Subcutaneous abdominal adipose tissue (tissue), 5 donors: ENCODE data around the gene ITGA11.

ENCODE experiments used
- H3K27ac ChIP-seq: one replicate; pipeline ENCODE4 v1.7.0; 2013; ENCODE audit warnings: low read depth, mild to moderate bottlenecking, inconsistent platforms, low read length, moderate library complexity
- H3K27me3 ChIP-seq, 5 donors: one replicate each; pipeline ENCODE4 v1.7.0; 2013; ENCODE audit warnings: low read length in 5 of 5, inconsistent platforms in 1 of 5; ENCODE audit not compliant: control insufficient read depth in 5 of 5, insufficient read depth in 4 of 5
- H3K36me3 ChIP-seq, 5 donors: one replicate each; pipeline ENCODE4 v1.7.0; 2013; ENCODE audit warnings: low read length in 5 of 5; ENCODE audit not compliant: control insufficient read depth in 5 of 5, insufficient read depth in 5 of 5
- H3K4me1 ChIP-seq, 5 donors: one replicate each; pipeline ENCODE4 v1.7.0; 2013; ENCODE audit warnings: low read length in 5 of 5, mild to moderate bottlenecking in 3 of 5, moderate library complexity in 1 of 5; ENCODE audit not compliant: control insufficient read depth in 5 of 5, insufficient read depth in 5 of 5
- H3K4me3 ChIP-seq, 5 donors: one replicate each; pipeline ENCODE4 v1.7.0; 2013; ENCODE audit warnings: low read length in 5 of 5, low read depth in 1 of 5
- H3K9ac ChIP-seq, 5 donors: one replicate each; pipeline ENCODE4 v1.7.0; 2013; ENCODE audit warnings: low read length in 5 of 5, mild to moderate bottlenecking in 4 of 5, moderate library complexity in 3 of 5
- H3K9me3 ChIP-seq, 5 donors: one replicate each; pipeline ENCODE4 v1.7.0; 2013; ENCODE audit warnings: low read length in 5 of 5; ENCODE audit not compliant: control insufficient read depth in 5 of 5
- donor health status: healthy.
- donor health status: healthy.
- donor health status: healthy.
- donor health status: healthy.
- donor health status: healthy.

ITGA11 gene

GRCh38 chr15:68281008-68281407 lies 151.0 kb downstream of the ITGA11 start:
- Histone ChIP-seq H3K9me3 (no peaks in the 10 kb centered on the region), H3K4me1 (peaks cover 14 to 66% (median 57%) of the 10 kb centered on the region in 5 donors), H3K27me3 (no peaks in the 10 kb centered on the region), H3K9ac (peak overlapping the region in 4 of 5 donors; percentile 51 to 87 (median 66)), H3K36me3 (peaks cover 2 to 8% (median 6%) of the 10 kb centered on the region in 5 donors), H3K27ac (peak overlapping the region; percentile 97), H3K4me3 (peak overlapping the region in 3 of 5 donors; percentile 15 to 98 (median 82))

- Histone ChIP-seq H3K27me3 (no peaks in the 10 kb centered on the region), H3K4me3 (peak overlapping the region; percentile 61 to 98 (median 84)), H3K36me3 (peaks cover under 1 to 8% (median 5%) of the 10 kb centered on the region in 5 donors), H3K4me1 (peaks cover 14 to 59% (median 53%) of the 10 kb centered on the region in 5 donors), H3K27ac (peak overlapping the region; percentile 97), H3K9me3 (no peaks in the 10 kb centered on the region), H3K9ac (peak overlapping the region; percentile 63 to 97 (median 87))
Measured at GRCh38 chr15:68279779-68280753, 151.9 kb downstream of the ITGA11 start.

GRCh38 chr15:68278595-68279405 lies 153.2 kb downstream of the ITGA11 start:
- Histone ChIP-seq H3K4me1 (peaks cover 14 to 55% (median 53%) of the 10 kb centered on the region in 5 donors), H3K9me3 (no peaks in the 10 kb centered on the region), H3K4me3 (peak overlapping the region; percentile 82 to 98 (median 97)), H3K9ac (peak overlapping the region; percentile 68 to 97 (median 92)), H3K27me3 (no peaks in the 10 kb centered on the region), H3K36me3 (peaks cover 0 to 2% (median 0%) of the 10 kb centered on the region in 5 donors), H3K27ac (peak overlapping the region; percentile 97)

- peak overlapping the region; percentile 68 to 97 (median 92) for H3K9ac ChIP-seq
- H3K27me3 ChIP-seq = no peaks in the 10 kb centered on the region
- H3K36me3 ChIP-seq = peaks cover 0 to 2% (median 0%) of the 10 kb centered on the region in 5 donors
- H3K27ac ChIP-seq = peak overlapping the region; percentile 97
- H3K9me3 ChIP-seq = no peaks in the 10 kb centered on the region
- peak overlapping the region; percentile 82 to 98 (median 97) for H3K4me3 ChIP-seq
- peaks cover 14 to 55% (median 52%) of the 10 kb centered on the region in 5 donors for H3K4me1 ChIP-seq
Measured at GRCh38 chr15:68278345-68278594, 153.7 kb downstream of the ITGA11 start.

DNA sequence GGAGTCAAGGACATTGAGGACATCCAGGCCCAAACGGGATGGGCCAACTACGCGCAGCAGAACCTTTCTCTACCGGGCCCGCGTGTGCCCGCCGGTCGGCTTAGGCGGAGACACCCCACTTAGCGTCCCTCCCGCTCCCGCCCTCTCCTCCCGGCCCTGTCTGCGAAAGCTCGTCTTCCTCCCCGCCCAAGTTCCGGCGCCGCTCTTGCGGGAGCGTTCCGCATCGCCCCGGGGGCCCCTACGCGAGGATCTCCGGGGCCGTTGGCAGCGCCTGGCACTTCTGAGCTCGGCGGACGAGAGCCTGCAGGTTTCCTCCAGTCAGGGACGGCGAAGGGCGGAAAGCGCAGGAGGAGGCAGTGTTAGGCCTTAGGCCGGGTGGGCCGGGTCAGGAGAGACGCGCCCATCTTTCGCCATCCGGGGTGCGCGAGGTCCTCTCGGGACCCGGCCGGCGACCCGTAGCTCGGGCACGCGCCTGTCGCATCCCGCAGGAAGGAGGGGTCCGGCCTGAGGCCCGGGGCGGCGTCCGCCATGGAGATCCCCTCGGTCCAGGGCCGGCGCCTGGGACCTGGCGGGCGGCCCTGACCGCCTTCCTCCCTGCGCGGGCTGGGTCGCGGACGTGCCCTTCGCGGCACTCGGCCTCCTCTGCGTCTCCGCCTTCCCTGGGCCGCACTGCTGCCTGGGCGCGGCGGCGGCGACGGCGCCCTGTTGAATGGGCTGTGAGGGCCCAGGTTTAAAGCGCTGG lies 154.2 kb downstream of the ITGA11 start, which contains the start of gene FEM1B:
Gene FEM1B (plus strand): TSS at position 143 of the 742 bp plus-strand sequence. CDS start 673 bp downstream, outside the sequence.
- no peaks in the 10 kb centered on the region for H3K27me3 ChIP-seq
- peaks cover 0 to 2% (median 0%) of the 10 kb centered on the region in 5 donors for H3K36me3 ChIP-seq
- peak within 1 kb of the TSS; percentile 82 to 98 (median 97) for H3K4me3 ChIP-seq
- H3K4me1 ChIP-seq = peaks cover 14 to 55% (median 52%) of the 10 kb centered on the region in 5 donors
- H3K9me3 ChIP-seq = no peaks in the 10 kb centered on the region
- peak within 1 kb of the TSS; percentile 97 for H3K27ac ChIP-seq
- H3K9ac ChIP-seq = peak within 1 kb of the TSS; percentile 68 to 97 (median 92)

DNA sequence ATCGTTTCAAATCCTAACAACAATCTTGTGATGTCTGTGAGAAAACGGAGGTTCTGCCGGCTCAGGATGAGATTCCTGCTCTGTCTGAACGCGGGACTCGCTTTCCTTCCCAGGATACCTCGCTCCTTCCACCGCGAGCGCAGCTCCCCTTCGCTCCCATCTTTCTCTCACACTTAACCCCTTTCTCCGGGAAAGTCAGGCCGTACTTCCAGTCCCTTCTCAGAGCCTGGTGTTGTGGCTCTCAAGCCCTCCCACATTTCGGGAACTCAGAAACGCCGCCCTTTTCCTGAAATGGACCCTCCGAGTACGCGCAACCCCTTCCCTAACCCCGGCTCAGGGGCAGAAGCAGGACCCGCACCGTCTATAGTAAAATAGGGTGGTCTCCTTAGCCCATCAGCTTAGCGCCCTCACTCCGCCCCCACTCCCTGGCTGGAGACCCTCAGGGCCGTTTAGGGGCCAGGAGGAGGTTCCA lies 154.8 kb downstream of the ITGA11 start:
- peak overlapping the region; percentile 82 to 98 (median 89) for H3K4me3 ChIP-seq
- no peaks in the 10 kb centered on the region for H3K27me3 ChIP-seq
- H3K36me3 ChIP-seq = peaks cover 0 to 2% (median 0%) of the 10 kb centered on the region in 5 donors
- H3K27ac ChIP-seq = peak overlapping the region; percentile 97
- no peaks in the 10 kb centered on the region for H3K9me3 ChIP-seq
- peak overlapping the region; percentile 68 to 97 (median 90) for H3K9ac ChIP-seq
- peaks cover 14 to 54% (median 52%) of the 10 kb centered on the region in 5 donors for H3K4me1 ChIP-seq

DNA sequence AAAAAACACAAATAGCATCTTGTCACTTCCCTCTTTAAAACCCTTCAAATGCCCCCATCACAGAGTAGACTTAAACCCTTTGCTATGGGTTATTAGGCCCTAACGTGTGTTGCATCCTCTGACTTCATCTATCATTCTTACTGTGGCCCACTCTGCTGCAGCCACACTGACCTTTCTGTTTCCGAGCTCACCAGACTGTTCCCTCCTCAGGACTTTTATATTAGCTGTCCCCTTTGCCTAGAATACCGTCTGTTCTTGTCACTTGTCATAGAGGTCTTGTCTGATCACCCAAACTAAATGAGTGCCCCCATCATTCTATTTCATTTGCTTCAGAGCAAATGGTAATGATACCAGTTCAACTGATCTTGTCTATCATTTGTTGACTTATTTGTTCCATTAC lies 155.3 kb downstream of the ITGA11 start:
- Histone ChIP-seq H3K9me3 (no peaks in the 10 kb centered on the region), H3K4me1 (peaks cover 14 to 54% (median 52%) of the 10 kb centered on the region in 5 donors), H3K9ac (peak overlapping the region; percentile 68 to 97 (median 90)), H3K36me3 (peaks cover 0 to 2% (median 0%) of the 10 kb centered on the region in 5 donors), H3K27me3 (no peaks in the 10 kb centered on the region), H3K27ac (peak overlapping the region; percentile 97), H3K4me3 (peak overlapping the region; percentile 82 to 98 (median 89))

DNA sequence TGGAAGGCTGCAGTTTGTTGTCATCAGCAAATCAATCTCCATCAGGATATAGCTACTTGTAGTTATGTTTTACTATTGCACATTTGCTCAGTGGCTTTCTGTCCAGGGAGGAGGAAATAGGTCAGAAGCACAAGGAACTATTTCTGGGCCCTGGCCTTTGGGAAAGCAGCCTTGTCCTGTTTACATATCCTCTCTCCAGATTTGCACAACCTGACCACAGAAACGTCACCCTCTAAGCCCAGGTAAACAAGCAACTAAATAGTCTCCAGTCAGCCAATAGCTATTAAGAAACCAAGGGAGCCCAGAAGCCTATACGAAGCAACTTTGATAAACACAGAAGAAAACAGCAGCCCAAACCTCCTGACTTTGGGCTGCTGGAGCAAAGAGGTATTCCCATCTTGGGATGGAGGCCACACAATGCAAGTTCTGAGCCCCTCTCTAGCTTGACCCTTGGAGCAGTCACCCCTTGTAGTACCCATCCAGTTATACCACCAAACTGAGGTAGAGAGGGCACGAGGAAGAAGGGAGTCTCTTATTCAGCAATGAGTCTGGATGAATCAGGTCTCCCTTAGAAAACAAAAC lies 156.7 kb downstream of the ITGA11 start:
- Histone ChIP-seq H3K9me3 (no peaks in the 10 kb centered on the region), H3K4me3 (no peak overlapping the region), H3K27me3 (no peaks in the 10 kb centered on the region), H3K9ac (no peak overlapping the region), H3K4me1 (peaks cover 9 to 48% (median 39%) of the 10 kb centered on the region in 5 donors), H3K27ac (peak overlapping the region; percentile 97), H3K36me3 (peaks cover 0 to 2% (median 0%) of the 10 kb centered on the region in 5 donors)
